ENCODE measurements around the gene DYRK1A.

GRCh38 chr21:37551331-37551992 lies 184.9 kb downstream of the DYRK1A start:
- no peak for TF ChIP-seq ARNTL (CRISPR knock-in tag; IDR thresholded peaks at IDR 0.05; ENCODE audit: borderline replicate concordance, low read depth)
- TF ChIP-seq GLIS3 (CRISPR knock-in tag; IDR thresholded peaks at IDR 0.05) = no peak
